Measurements from ENCODE around the gene ISOC2.
A peak's percentile ranks its signal among the peaks of the same experiment; 100 is the strongest.

Gene ISOC2

GRCh38 chr19:55490478-55491432 lies 29.3 kb upstream of the ISOC2 start:
- FAIRE-seq, result no peak

DNA sequence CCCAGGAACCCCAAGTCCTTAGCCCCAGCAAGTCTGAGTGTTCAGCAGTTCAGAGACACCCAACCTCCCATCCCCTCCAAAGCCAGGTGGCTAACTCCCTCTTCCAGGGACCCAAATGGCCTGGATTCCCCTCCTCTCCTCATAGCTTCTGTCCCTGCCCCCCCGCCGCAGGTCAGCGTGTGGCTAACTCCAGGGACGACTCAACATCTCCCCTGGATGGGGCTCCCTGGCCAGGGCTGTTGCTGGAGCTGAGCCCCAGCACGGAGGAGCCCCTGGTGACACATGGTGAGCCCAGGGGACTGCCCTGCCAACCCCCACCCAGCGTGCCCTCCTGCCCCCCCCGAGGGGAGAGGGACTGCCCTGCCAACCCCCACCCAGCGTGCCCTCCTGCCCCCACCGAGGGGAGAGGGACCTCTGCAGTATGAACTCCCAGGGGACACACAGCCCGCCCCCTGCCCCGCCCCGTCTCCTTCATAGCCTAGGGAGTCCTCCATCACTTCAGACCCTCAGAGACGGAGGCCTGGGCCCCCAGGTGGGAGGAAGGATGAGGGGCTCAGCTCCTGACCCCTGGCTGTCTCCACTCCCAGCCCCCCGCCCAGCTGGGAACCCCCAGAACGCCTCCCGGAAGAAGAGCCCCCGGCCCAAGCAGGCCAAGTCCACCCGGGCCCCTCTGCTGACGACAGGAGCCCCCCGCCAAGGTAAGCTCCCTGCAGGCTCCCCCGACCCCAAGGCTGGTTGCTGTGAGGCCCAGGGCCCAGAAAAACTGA lies 28.5 kb upstream of the ISOC2 start:
- DNase-seq (ENCODE audit: extremely low spot score, insufficient read length, low read depth) (no peak), FAIRE-seq (no peak)

More at GRCh38 chr19:55490478-55491432, 29.3 kb upstream of the ISOC2 start:
- DNase-seq (ENCODE audit: extremely low spot score, insufficient read length, low read depth), result no peak

DNA sequence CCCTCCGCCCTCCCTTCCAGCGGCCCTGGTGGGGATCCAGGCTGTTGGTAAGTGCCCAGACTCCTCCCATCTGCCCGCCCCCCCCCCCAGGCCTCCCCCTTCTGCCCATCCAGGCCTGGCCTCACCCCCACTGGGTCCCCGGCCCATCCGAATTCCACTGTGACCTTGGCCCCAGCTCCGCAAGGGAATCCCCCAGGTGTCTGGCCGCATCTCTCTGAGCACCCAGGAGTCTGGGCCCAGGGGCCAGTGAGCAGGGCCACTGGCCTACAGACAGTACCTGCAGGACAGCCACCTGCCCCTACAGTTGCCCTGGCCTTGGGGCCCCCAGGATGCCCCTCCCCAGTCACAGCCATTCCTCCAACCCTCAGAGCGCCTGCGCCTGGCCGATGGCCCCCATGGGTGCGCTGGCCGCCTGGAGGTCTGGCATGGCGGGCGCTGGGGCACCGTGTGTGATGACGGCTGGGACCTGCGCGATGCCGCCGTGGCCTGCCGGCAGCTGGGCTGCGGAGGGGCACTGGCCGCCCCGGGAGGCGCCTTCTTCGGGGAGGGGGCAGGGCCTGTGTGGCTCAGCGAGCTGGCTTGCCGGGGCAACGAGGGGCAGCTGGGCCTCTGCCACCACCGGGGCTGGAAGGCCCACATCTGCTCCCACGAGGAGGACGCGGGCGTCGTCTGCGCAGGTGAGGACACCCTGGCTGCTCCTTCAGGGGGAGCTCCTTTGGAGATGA lies 27.7 kb upstream of the ISOC2 start:
- DNase-seq (ENCODE audit: extremely low spot score, insufficient read length, low read depth) (no peak), FAIRE-seq (no peak)

DNA sequence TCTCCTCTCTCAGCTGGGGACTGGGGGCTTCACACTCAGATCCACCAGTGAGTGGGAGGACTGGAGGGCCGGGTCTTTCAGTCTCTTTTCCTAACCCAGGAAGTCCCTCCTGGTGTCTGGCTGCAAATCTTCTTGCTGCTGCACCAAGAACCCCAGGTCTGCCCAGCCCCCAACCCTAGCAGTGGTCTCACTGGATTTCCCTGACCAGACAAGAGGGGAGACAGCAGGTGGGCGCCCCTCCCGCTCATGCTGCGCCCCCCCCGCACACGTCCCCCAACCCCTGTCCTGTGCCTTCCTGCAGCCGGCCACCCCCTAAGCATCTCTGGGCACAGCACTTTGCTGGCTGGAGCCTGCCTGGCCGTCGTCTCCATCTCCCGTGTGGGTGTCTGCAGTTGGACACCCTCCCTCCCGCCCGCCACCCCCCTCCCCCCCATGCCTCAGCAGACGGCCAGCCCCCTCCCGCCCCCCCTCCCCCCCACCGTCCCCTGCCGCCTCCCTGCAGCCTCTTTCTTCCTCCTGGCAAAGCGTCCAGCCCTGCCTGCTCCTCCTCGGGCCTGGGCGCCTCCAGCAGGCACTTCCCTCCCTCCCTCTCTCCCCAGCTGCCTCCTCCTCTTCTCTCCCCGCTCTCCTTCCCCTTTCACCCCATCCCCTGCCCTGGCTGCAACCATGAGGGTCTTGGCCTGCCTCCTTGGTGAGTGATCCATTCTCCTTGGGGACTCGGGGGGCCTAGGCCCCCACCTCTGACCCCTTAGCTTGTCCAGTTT lies 26.7 kb upstream of the ISOC2 start, which contains the start of gene SSC5D:
SSC5D (plus strand) TSS at position 513 of the 764 bp plus-strand sequence; CDS start at position 667, 154 bp downstream.
- FAIRE-seq (no peak), DNase-seq (ENCODE audit: extremely low spot score, insufficient read length, low read depth) (no peak)

GRCh38 chr19:55486971-55487923 lies 25.8 kb upstream of the ISOC2 start:
- DNase-seq (ENCODE audit: extremely low spot score, insufficient read length, low read depth) (no peak), FAIRE-seq (no peak)

GRCh38 chr19:55486043-55486970 lies 24.9 kb upstream of the ISOC2 start:
- DNase-seq (ENCODE audit: extremely low spot score, insufficient read length, low read depth), result no peak
- no peak for FAIRE-seq

- DNase-seq (ENCODE audit: extremely low spot score, insufficient read length, low read depth) (no peak), FAIRE-seq (no peak)
These were observed 24.1 kb upstream of the ISOC2 start for GRCh38 chr19:55485439-55486011.

GRCh38 chr19:55484593-55485438 lies 23.4 kb upstream of the ISOC2 start, which contains the start of gene NAT14:
TSS of gene NAT14 (plus strand) at chr19:55485188. CDS start at chr19:55485709, 521 bp downstream.
- FAIRE-seq (peak; percentile 76), DNase-seq (ENCODE audit: extremely low spot score, insufficient read length, low read depth) (peak; percentile 85)

DNA sequence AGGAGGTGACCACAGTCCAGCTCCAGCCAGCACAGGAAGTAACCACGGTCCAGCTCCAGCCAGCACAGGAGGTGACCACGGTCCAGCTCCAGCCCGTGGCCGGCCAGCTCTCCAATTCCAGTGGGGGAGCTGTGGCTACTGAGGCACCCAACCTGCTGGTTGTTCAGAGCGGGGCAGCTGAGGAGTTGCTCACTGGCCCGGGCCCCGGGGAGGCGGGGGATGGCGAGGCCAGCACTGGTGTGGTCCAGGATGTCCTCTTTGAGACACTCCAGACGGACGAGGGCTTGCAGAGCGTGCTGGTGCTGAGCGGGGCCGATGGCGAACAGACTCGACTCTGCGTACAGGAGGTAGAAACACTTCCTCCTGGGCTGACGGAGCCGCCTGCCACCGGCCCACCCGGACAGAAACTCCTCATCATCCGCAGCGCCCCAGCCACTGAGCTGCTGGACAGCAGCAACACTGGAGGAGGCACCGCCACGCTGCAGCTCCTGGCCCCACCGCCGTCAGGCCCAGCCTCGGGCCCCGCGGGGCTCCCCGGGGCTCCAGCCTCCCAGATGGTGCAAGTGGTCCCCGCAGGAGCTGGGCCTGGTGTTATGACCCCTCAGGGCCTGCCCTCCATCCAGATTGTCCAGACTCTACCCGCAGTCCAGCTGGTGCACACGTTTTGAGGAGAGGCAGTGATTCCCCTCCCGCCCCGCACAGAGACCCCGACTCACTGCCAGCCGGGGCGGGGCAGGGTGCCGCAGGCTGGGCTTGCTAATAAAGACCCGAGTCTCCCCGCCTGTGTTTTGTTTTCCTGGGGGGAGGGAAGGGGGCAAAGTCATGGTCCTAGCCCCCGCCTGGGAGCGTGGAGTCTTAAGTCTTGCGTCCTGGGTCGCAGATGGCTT lies 22.5 kb upstream of the ISOC2 start:
- FAIRE-seq, result no peak
- no peak for DNase-seq (ENCODE audit: extremely low spot score, insufficient read length, low read depth)

GRCh38 chr19:55482967-55483705 lies 21.7 kb upstream of the ISOC2 start:
- no peak for FAIRE-seq
- DNase-seq (ENCODE audit: extremely low spot score, insufficient read length, low read depth), result no peak

- DNase-seq (ENCODE audit: extremely low spot score, insufficient read length, low read depth), result no peak
- FAIRE-seq, result no peak
These were observed 20.9 kb upstream of the ISOC2 start for GRCh38 chr19:55482156-55482961.

DNA sequence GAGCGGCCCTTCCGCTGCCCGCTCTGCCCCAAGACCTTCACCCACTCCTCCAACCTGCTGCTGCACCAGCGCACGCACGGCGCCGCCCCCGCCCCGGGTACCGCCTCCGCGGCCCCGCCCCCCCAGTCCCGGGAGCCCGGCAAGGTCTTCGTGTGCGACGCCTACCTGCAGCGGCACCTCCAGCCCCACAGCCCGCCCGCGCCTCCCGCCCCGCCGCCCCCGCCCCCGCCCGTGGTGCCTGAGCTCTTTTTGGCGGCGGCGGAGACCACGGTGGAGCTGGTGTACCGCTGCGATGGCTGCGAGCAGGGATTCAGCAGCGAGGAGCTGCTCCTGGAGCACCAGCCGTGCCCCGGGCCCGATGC lies 20.3 kb upstream of the ISOC2 start:
- DNase-seq (ENCODE audit: extremely low spot score, insufficient read length, low read depth) (no peak), FAIRE-seq (no peak)

DNA sequence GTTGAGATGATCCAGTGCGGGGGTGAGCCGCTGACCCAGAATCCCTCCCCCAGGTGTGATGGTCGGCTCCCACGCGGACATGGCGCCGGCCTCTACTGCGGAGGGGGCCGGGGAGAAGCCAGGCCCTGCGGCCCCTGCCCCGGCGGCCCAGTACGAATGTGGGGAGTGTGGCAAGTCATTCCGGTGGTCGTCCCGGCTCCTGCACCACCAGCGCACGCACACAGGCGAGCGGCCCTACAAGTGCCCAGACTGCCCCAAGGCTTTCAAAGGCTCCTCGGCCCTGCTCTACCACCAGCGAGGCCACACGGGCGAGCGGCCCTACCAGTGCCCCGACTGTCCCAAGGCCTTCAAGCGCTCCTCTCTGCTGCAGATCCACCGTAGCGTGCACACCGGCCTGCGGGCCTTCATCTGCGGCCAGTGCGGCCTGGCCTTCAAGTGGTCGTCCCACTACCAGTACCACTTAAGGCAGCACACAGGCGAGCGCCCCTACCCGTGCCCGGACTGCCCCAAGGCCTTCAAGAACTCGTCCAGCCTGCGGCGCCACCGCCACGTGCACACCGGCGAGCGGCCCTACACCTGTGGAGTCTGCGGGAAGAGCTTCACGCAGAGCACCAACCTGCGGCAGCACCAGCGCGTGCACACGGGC lies 19.8 kb upstream of the ISOC2 start:
- DNase-seq (ENCODE audit: extremely low spot score, insufficient read length, low read depth) (no peak), FAIRE-seq (no peak)
